K562 (cell line): Measurements from ENCODE around the gene DNAJC8. TPM values are rescaled to one million over a fixed set of nuclear protein-coding genes. Genes with fewer than 3 reads are reported as not detected.

Experiments used
- ATF6 ChIP-seq: sonication (generic); formaldehyde crosslinking; IDR thresholded peaks from 2 replicates; pipeline ENCODE4 v1.4.0; 2020; ENCODE audit warnings: mild to moderate bottlenecking, missing genetic modification reagents
- CAMTA2 ChIP-seq: fragments of 250-450 bp; sonication (Bioruptor Pico); conservative IDR thresholded peaks from 2 replicates; pipeline ENCODE4 v1.5.1; 2022
- CREM ChIP-seq: IDR thresholded peaks from 2 replicates; pipeline ENCODE4 v1.6.1; 2014; ENCODE audit warnings: antibody characterized with exemption, low read depth
- CTCF ChIP-seq, 3 experiments: IDR thresholded peaks in 2 of 3; conservative IDR thresholded peaks in 1 of 3; 2 replicates each; pipeline ENCODE4 v1.5.1; 2011 to 2012; ENCODE audit warnings: low read length in 3 of 3, mild to moderate bottlenecking in 3 of 3, control low read depth in 2 of 3, improper control_type of control experiment in 1 of 3, inconsistent platforms in 1 of 3, low read depth in 1 of 3, mixed read lengths in 1 of 3, moderate library complexity in 1 of 3; ENCODE audit not compliant: insufficient read depth in 2 of 3
- GATA2 ChIP-seq: sonication (generic); formaldehyde crosslinking; IDR thresholded peaks from 2 replicates; pipeline ENCODE4 v1.4.0; 2020; ENCODE audit warnings: mild to moderate bottlenecking, missing genetic modification reagents
- HMG20A ChIP-seq: fragments of 450-650 bp; formaldehyde crosslinking; conservative IDR thresholded peaks from 2 replicates; pipeline ENCODE4 v1.4.0; 2020; ENCODE audit warnings: mild to moderate bottlenecking, mixed read lengths
- ZNF175 ChIP-seq: fragments of 200-800 bp; sonication (Bioruptor generic); IDR thresholded peaks from 2 replicates; pipeline ENCODE4 v1.6.1; 2016; ENCODE audit warnings: low read depth, mild to moderate bottlenecking, missing genetic modification characterization, missing compliant biosample characterization
- polyA plus RNA-seq, 8 experiments: library from polyadenylated mRNA; depleted of rRNA in 4 of 8; stranded (reverse) in 5 of 8; unstranded in 3 of 8; fragments of >200 nt; fragmentation: Nextera tagmentation in 2 of 8; fragmentation: Illumina TruSeq in 1 of 8; extraction: Ambion mirVana in 2 of 8; extraction: Trizol in 1 of 8; gene quantifications; 2 replicates each; pipeline versions ENCODE4 v1.2.1 to v1.2.3, GENCODE V29; 2011 to 2014; ENCODE audit warnings: inconsistent platforms in 1 of 8, missing spikeins in 1 of 8
- total RNA-seq, 7 experiments: library from RNA; depleted of rRNA in 6 of 7; stranded (reverse); fragments of >200 nt in 6 of 7; fragmentation: Illumina TruSeq in 2 of 7; extraction: Trizol in 2 of 7; gene quantifications; 2 replicates each; pipeline versions ENCODE4 v1.2.1 to v1.2.3, GENCODE V29; 2011 to 2021; ENCODE audit warnings: low replicate concordance in 1 of 7
- TF ChIP-seq, protein P1 (sequence below), 2 experiments: fragments of 450-650 bp; formaldehyde crosslinking in 1 of 2; IDR thresholded peaks; 2 replicates each; pipeline versions ENCODE4 v1.4.0 to v1.6.1; 2014 to 2020; ENCODE audit warnings: mild to moderate bottlenecking in 2 of 2, borderline replicate concordance in 1 of 2, low read depth in 1 of 2

The DNAJC8 gene
- total and polyA plus RNA-seq, 9 of the 15 experiments (the other 6 are each of a cell fraction or from before 2014, with no cell fraction given), result 143 to 508 (median 209) TPM

GRCh38 chr1:28281608-28282425, 49.0 kb upstream of the DNAJC8 start (continued):
- TF ChIP-seq, protein P1, sequence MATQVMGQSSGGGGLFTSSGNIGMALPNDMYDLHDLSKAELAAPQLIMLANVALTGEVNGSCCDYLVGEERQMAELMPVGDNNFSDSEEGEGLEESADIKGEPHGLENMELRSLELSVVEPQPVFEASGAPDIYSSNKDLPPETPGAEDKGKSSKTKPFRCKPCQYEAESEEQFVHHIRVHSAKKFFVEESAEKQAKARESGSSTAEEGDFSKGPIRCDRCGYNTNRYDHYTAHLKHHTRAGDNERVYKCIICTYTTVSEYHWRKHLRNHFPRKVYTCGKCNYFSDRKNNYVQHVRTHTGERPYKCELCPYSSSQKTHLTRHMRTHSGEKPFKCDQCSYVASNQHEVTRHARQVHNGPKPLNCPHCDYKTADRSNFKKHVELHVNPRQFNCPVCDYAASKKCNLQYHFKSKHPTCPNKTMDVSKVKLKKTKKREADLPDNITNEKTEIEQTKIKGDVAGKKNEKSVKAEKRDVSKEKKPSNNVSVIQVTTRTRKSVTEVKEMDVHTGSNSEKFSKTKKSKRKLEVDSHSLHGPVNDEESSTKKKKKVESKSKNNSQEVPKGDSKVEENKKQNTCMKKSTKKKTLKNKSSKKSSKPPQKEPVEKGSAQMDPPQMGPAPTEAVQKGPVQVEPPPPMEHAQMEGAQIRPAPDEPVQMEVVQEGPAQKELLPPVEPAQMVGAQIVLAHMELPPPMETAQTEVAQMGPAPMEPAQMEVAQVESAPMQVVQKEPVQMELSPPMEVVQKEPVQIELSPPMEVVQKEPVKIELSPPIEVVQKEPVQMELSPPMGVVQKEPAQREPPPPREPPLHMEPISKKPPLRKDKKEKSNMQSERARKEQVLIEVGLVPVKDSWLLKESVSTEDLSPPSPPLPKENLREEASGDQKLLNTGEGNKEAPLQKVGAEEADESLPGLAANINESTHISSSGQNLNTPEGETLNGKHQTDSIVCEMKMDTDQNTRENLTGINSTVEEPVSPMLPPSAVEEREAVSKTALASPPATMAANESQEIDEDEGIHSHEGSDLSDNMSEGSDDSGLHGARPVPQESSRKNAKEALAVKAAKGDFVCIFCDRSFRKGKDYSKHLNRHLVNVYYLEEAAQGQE (IDR thresholded peaks at IDR 0.05; ENCODE audit: borderline replicate concordance), result peak; percentile 16; the same call in 1 of the 2 replicates
- TF ChIP-seq, protein P1 (CRISPR knock-in tag; IDR thresholded peaks at IDR 0.05; ENCODE audit: low read depth), result no peak
- TF ChIP-seq CTCF (IDR thresholded peaks at IDR 0.05 in 2 of 3, conservative IDR thresholded peaks at IDR 0.05 in 1 of 3; ENCODE audit: insufficient read depth in 2 of 3, low read depth in 1 of 3, low read length in 3 of 3), result no peak
- TF ChIP-seq CREM, result no peak
- no peak for TF ChIP-seq ATF6 (CRISPR knock-in tag)
- no peak for TF ChIP-seq CAMTA2
- no peak for TF ChIP-seq HMG20A (CRISPR knock-in tag)
- TF ChIP-seq ZNF175 (CRISPR knock-in tag), result no peak
- no peak for TF ChIP-seq GATA2 (CRISPR knock-in tag)
